ENCODE results near the gene ALDH1A1.

The ALDH1A1 gene

GRCh38 chr9:72898784-72899733 lies 53.8 kb downstream of the ALDH1A1 start:
- DNase-seq (ENCODE audit: low read depth in 3 of 3, low spot score in 1 of 3): no peak

- no peak for DNase-seq (ENCODE audit: low read depth in 3 of 3, low spot score in 1 of 3)
Measured at GRCh38 chr9:72898360-72898759, 54.5 kb downstream of the ALDH1A1 start.

GRCh38 chr9:72897069-72897649 lies 55.7 kb downstream of the ALDH1A1 start:
- DNase-seq (ENCODE audit: low read depth in 3 of 3, low spot score in 1 of 3): no peak

- DNase-seq (ENCODE audit: low read depth in 3 of 3, low spot score in 1 of 3): no peak
Measured at GRCh38 chr9:72896439-72896838, 56.4 kb downstream of the ALDH1A1 start.

GRCh38 chr9:72895122-72895521 lies 57.7 kb downstream of the ALDH1A1 start:
- DNase-seq (ENCODE audit: low read depth in 3 of 3, low spot score in 1 of 3): no peak

GRCh38 chr9:72894342-72894741 lies 58.5 kb downstream of the ALDH1A1 start:
- DNase-seq (ENCODE audit: low read depth in 3 of 3, low spot score in 1 of 3): no peak

GRCh38 chr9:72893437-72893836 lies 59.4 kb downstream of the ALDH1A1 start:
- no peak for DNase-seq (ENCODE audit: low read depth in 3 of 3, low spot score in 1 of 3)

GRCh38 chr9:72891043-72891442 lies 61.8 kb downstream of the ALDH1A1 start:
- no peak for DNase-seq (ENCODE audit: low read depth in 3 of 3, low spot score in 1 of 3)

GRCh38 chr9:72888943-72889342 lies 63.9 kb downstream of the ALDH1A1 start:
- DNase-seq (ENCODE audit: low read depth in 3 of 3, low spot score in 1 of 3): no peak

- no peak for DNase-seq (ENCODE audit: low read depth in 3 of 3, low spot score in 1 of 3)
Measured at GRCh38 chr9:72888067-72888466, 64.8 kb downstream of the ALDH1A1 start.

- DNase-seq (ENCODE audit: low read depth in 3 of 3, low spot score in 1 of 3): no peak
Measured at GRCh38 chr9:72886386-72886785, 66.5 kb downstream of the ALDH1A1 start.

GRCh38 chr9:72884508-72884907 lies 68.3 kb downstream of the ALDH1A1 start:
- no peak for DNase-seq (ENCODE audit: low read depth in 3 of 3, low spot score in 1 of 3)

GRCh38 chr9:72883875-72884274 lies 69.0 kb downstream of the ALDH1A1 start:
- DNase-seq (ENCODE audit: low read depth in 3 of 3, low spot score in 1 of 3): no peak

- no peak for DNase-seq (ENCODE audit: low read depth in 3 of 3, low spot score in 1 of 3)
Measured at GRCh38 chr9:72882117-72882775, 70.6 kb downstream of the ALDH1A1 start.

GRCh38 chr9:72880821-72881220 lies 72.0 kb downstream of the ALDH1A1 start:
- DNase-seq (ENCODE audit: low read depth in 3 of 3, low spot score in 1 of 3): no peak

- no peak for DNase-seq (ENCODE audit: low read depth in 3 of 3, low spot score in 1 of 3)
Measured at GRCh38 chr9:72875221-72875620, 77.6 kb downstream of the ALDH1A1 start.

- DNase-seq (ENCODE audit: low read depth in 3 of 3, low spot score in 1 of 3): no peak
Measured at GRCh38 chr9:72874344-72874743, 78.5 kb downstream of the ALDH1A1 start.

GRCh38 chr9:72873456-72873855 lies 79.4 kb downstream of the ALDH1A1 start:
- no peak for DNase-seq (ENCODE audit: low read depth in 3 of 3, low spot score in 1 of 3)

- DNase-seq (ENCODE audit: low read depth in 3 of 3, low spot score in 1 of 3): no peak
Measured at GRCh38 chr9:72872718-72873117, 80.1 kb downstream of the ALDH1A1 start.

- DNase-seq (ENCODE audit: low read depth in 3 of 3, low spot score in 1 of 3): no peak
Measured at GRCh38 chr9:72871685-72872084, 81.2 kb downstream of the ALDH1A1 start.

GRCh38 chr9:72864327-72864726 lies 88.5 kb downstream of the ALDH1A1 start:
- DNase-seq (ENCODE audit: low read depth in 3 of 3, low spot score in 1 of 3): no peak

All from stimulated activated CD4-positive, alpha-beta T cell treated with anti-CD3 and anti-CD28 coated beads, TNF-alpha, amount 100 ng/mL, for 1 hour (primary cell).